SH-SY5Y (cell line): ENCODE data around the gene UNKL.

Experiments used
- GATA2 ChIP-seq: IDR thresholded peaks from 2 replicates; pipeline ENCODE4 v1.6.1; 2011; ENCODE audit warnings: mild to moderate bottlenecking, low read depth, low read length
- GATA3 ChIP-seq: IDR thresholded peaks from 2 replicates; pipeline ENCODE4 v1.6.1; 2011; ENCODE audit warnings: low read depth, mild to moderate bottlenecking, low read length, moderate library complexity

UNKL gene

GRCh38 chr16:1441391-1441829 is 26.9 kb upstream of the UNKL start:
- TF ChIP-seq GATA3 (no peak), GATA2 (no peak)

- no peak for TF ChIP-seq GATA3
- no peak for TF ChIP-seq GATA2
These were observed 24.7 kb upstream of the UNKL start for GRCh38 chr16:1439058-1439698.

GRCh38 chr16:1438229-1439057 is 23.9 kb upstream of the UNKL start:
- no peak for TF ChIP-seq GATA2
- TF ChIP-seq GATA3, result no peak

- TF ChIP-seq GATA2, result no peak
- TF ChIP-seq GATA3, result no peak
These were observed 23.1 kb upstream of the UNKL start for GRCh38 chr16:1437606-1438005.

GRCh38 chr16:1436731-1437355 is 22.3 kb upstream of the UNKL start:
- no peak for TF ChIP-seq GATA3

GRCh38 chr16:1435921-1436697 is 21.6 kb upstream of the UNKL start:
- no peak for TF ChIP-seq GATA3
- no peak for TF ChIP-seq GATA2

- TF ChIP-seq GATA2, result no peak
- TF ChIP-seq GATA3, result no peak
These were observed 20.4 kb upstream of the UNKL start for GRCh38 chr16:1434644-1435592.

GRCh38 chr16:1433756-1434155 is 19.3 kb upstream of the UNKL start:
- no peak for TF ChIP-seq GATA3
- no peak for TF ChIP-seq GATA2

- TF ChIP-seq GATA3 (no peak), GATA2 (no peak)
These were observed 18.7 kb upstream of the UNKL start for GRCh38 chr16:1433263-1433560.

- TF ChIP-seq GATA2 (no peak), GATA3 (no peak)
These were observed 18.1 kb upstream of the UNKL start for GRCh38 chr16:1432388-1433262.

- TF ChIP-seq GATA2, result no peak
- no peak for TF ChIP-seq GATA3
These were observed 17.2 kb upstream of the UNKL start for GRCh38 chr16:1431497-1432270.
